Measurements from ENCODE around the gene BRMS1. TPM values are rescaled to one million over a fixed set of nuclear protein-coding genes. Genes with fewer than 3 reads are reported as not detected.
A peak's percentile ranks its signal among the peaks of the same experiment; 100 is the strongest.

The BRMS1 gene
- total RNA-seq, 1 donor from 2014 or later: 23.3 TPM

DNA sequence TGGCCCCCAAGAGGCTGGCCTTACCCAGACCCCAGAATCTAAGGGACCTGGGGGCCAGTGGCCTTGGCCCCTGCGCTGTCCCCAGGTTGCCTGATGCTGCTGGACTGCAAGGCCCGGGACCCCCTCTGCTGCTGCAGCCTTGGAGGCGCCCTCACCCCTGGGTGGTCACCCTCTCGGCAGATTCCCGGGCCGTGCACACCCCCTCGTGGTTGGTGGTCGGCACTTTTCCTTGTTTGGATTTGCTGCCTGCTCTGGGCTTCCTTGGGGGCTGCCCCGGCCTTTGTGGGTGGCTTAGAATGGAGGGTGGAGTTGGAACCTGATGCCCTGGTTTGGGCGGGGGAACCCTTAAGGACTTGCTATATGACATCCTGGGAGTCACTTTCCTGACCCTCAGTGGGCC, 14.0 kb downstream of the BRMS1 start:
- H3K4me1 Mint-ChIP-seq (ENCODE audit: low read depth): peaks cover 34% of the 10 kb centered on the region
- H3K4me3 Mint-ChIP-seq (ENCODE audit: unreplicated experiment): no peak overlapping the region
- H3K27ac Mint-ChIP-seq (ENCODE audit: unreplicated experiment): no peak overlapping the region
- no peaks in the 10 kb centered on the region for H3K27me3 Mint-ChIP-seq (ENCODE audit: low read depth)
- DNase-seq (ENCODE audit: low spot score): peak; percentile 85
- TF ChIP-seq, protein P1, sequence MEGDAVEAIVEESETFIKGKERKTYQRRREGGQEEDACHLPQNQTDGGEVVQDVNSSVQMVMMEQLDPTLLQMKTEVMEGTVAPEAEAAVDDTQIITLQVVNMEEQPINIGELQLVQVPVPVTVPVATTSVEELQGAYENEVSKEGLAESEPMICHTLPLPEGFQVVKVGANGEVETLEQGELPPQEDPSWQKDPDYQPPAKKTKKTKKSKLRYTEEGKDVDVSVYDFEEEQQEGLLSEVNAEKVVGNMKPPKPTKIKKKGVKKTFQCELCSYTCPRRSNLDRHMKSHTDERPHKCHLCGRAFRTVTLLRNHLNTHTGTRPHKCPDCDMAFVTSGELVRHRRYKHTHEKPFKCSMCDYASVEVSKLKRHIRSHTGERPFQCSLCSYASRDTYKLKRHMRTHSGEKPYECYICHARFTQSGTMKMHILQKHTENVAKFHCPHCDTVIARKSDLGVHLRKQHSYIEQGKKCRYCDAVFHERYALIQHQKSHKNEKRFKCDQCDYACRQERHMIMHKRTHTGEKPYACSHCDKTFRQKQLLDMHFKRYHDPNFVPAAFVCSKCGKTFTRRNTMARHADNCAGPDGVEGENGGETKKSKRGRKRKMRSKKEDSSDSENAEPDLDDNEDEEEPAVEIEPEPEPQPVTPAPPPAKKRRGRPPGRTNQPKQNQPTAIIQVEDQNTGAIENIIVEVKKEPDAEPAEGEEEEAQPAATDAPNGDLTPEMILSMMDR (IDR thresholded peaks at IDR 0.05): no peak
- peaks cover 3% of the 10 kb centered on the region for H3K36me3 Mint-ChIP-seq (ENCODE audit: low read depth)
- H3K9me3 Mint-ChIP-seq (ENCODE audit: low read depth): no peaks in the 10 kb centered on the region

DNA sequence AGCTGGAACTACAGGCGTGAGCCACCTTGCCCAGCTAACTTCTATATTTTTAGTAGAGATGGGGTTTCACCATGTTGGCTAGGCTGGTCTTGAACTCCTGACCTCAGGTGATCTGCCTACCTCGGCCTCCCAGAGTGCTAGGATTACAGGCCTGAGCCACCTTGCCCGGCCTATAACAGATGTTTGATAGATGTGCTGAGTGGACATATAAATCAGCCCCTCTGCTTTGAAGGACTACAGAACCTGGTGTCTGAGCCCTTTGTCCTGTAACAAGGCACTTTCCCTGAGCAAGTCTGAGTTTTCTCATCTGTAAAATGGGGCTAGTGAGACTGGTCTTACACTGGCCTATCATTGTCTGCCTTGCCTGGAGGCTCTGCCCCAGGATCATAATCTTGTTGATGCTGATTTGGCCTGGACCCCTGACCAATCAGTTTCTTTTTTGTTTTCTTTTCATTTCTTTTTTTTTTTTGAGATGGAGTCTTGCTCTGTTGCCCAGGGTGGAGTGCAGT, 15.7 kb downstream of the BRMS1 start:
- Mint-ChIP-seq H3K27me3 (ENCODE audit: low read depth) (no peaks in the 10 kb centered on the region), H3K4me1 (ENCODE audit: low read depth) (peaks cover 43% of the 10 kb centered on the region), H3K27ac (ENCODE audit: unreplicated experiment) (no peak overlapping the region), H3K9me3 (ENCODE audit: low read depth) (no peaks in the 10 kb centered on the region), H3K4me3 (ENCODE audit: unreplicated experiment) (no peak overlapping the region), H3K36me3 (ENCODE audit: low read depth) (peaks cover 3% of the 10 kb centered on the region)
- no peak for DNase-seq (ENCODE audit: low spot score)
- TF ChIP-seq, protein P1 (IDR thresholded peaks at IDR 0.05): no peak

DNA sequence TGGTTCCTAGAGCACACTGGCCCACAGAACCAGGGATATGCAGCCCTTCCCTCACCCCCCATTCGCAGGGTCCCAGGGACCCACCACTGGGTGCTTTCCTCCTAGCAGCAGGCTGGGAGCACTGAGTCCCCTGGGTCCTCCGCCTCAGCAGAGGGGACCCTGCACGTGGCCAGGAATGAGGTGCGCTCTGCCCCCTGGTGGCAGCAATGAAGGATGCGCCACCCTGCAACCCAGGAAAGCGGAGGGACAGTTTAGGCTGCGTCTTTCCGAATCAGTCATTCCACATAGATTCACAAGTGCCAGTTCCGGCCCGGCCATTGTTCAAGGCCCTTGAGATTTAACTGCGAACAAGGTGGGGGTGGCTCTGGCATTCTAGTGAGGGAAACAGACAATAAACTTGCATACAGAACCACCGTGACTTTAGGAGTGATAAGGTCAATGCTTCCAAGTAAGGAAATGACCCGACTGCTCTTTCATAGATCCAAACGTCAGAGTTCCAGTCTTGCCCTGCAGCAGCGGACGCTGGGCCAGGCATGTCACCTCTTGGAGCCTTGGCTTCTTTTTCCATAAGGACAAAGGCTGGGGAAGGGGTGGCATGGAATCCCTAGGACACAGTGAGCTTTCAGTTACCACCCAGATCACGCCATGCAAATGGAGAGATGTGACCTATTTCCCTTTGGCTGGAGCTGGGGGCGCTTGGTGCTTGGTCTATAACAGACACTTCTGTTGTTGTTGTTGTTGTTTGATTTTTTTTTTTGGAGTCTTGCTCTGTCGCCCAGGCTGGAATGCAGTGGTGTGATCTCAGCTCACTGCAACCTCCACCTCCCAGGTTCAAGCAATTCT, 16.4 kb downstream of the BRMS1 start:
- peaks cover 47% of the 10 kb centered on the region for H3K4me1 Mint-ChIP-seq (ENCODE audit: low read depth)
- H3K4me3 Mint-ChIP-seq (ENCODE audit: unreplicated experiment): no peak overlapping the region
- DNase-seq (ENCODE audit: low spot score): no peak
- no peaks in the 10 kb centered on the region for H3K9me3 Mint-ChIP-seq (ENCODE audit: low read depth)
- peak overlapping the region; percentile 90 for H3K27ac Mint-ChIP-seq (ENCODE audit: unreplicated experiment)
- H3K36me3 Mint-ChIP-seq (ENCODE audit: low read depth): peaks cover 3% of the 10 kb centered on the region
- TF ChIP-seq, protein P1 (IDR thresholded peaks at IDR 0.05): peak; percentile 99
- no peaks in the 10 kb centered on the region for H3K27me3 Mint-ChIP-seq (ENCODE audit: low read depth)

DNA sequence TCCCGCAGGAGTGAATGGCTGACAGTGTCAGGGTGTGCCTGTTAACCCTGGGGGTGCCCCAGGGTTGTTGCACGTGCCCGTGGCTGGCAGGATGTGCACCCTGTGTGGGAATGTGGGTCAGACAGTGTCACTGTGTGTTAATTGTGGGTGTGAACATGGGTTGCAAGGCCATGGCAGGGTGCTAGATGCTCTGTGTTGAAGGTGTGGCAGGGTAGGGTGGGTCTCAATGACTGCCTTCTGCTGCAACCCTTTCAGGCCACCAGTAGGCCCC, 16.9 kb downstream of the BRMS1 start:
- TF ChIP-seq, protein P1 (IDR thresholded peaks at IDR 0.05): no peak
- peaks cover 47% of the 10 kb centered on the region for H3K4me1 Mint-ChIP-seq (ENCODE audit: low read depth)
- H3K27ac Mint-ChIP-seq (ENCODE audit: unreplicated experiment): peak overlapping the region; percentile 90

DNA sequence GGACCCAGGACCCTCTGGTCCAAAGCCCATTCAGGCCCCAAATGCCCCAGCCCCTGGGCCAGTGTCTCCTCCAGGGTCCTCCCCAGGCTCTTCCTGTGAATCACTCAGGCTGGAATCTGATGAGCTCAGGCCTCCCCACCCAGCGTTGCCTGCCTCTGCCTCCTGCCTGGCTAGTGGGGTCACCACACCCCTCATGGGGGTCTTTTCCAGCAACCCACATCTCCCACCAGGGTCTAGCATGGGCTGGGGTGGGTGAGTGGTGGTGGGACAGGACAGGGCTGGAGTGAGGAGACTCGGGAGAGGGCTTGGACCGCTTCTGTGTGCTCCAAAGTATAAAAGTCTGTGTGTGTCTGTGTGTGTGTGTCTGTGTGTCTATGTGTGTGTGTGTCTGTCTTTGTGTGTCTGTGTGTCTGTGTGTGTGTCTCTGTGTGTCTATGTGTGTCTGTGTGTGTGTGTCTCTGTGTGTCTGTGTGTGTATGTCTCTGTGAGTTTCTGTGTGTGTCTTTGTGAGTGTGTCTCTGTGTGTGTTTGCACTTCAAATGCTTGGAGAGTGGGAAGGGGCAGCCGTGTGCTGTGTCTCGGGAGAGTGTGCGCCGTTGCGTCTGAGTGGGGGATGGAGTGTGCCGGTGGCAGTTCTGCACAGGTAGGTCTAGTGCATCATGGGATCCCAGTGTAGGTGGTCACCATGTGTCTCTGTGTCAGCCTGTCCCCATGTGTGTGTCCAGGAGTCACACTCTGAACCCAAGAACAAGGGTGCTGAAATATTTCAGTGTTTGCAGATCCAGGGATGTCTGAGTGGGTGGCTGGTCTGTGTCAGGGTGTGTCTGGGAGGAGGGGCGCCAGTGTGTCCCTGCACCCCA, 17.5 kb downstream of the BRMS1 start:
- DNase-seq (ENCODE audit: low spot score): no peak
- no peaks in the 10 kb centered on the region for H3K36me3 Mint-ChIP-seq (ENCODE audit: low read depth)
- H3K9me3 Mint-ChIP-seq (ENCODE audit: low read depth): no peaks in the 10 kb centered on the region
- TF ChIP-seq, protein P1 (IDR thresholded peaks at IDR 0.05): no peak
- no peak overlapping the region for H3K4me3 Mint-ChIP-seq (ENCODE audit: unreplicated experiment)
- H3K27me3 Mint-ChIP-seq (ENCODE audit: low read depth): no peaks in the 10 kb centered on the region
- H3K27ac Mint-ChIP-seq (ENCODE audit: unreplicated experiment): peak overlapping the region; percentile 90
- peaks cover 50% of the 10 kb centered on the region for H3K4me1 Mint-ChIP-seq (ENCODE audit: low read depth)

More for the DNA sequence above, 16.9 kb downstream of the BRMS1 start:
- DNase-seq (ENCODE audit: low spot score): no peak
- H3K4me3 Mint-ChIP-seq (ENCODE audit: unreplicated experiment): no peak overlapping the region
- no peaks in the 10 kb centered on the region for H3K27me3 Mint-ChIP-seq (ENCODE audit: low read depth)
- no peaks in the 10 kb centered on the region for H3K9me3 Mint-ChIP-seq (ENCODE audit: low read depth)
- H3K36me3 Mint-ChIP-seq (ENCODE audit: low read depth): peaks cover 3% of the 10 kb centered on the region

All from chondrocyte (in vitro differentiated cells).